WTC11 (cell line): ENCODE measurements around the gene ZBTB20. TPM values are rescaled to one million over a fixed set of nuclear protein-coding genes. Genes with fewer than 3 reads are reported as not detected.

ENCODE experiments used
- ATAC-seq: fragments of 200-7000 bp; cut with Tn5 transposase; 2 replicates; pipeline ENCODE4 v1.10.0; 2021; ENCODE audit warnings: mild to moderate bottlenecking, moderate library complexity
- CTCF ChIA-PET: fragments of 300-600 bp; sonication (Branson Sonifier 250); formaldehyde crosslinking; loops from one replicate; lab custom pipeline; 2021; ENCODE audit warnings: antibody characterized with exemption; lab: Charles Lee
- POLR2A ChIA-PET: fragments of 350-600 bp; sonication (Branson Sonifier 250); formaldehyde crosslinking; loops from one replicate; lab custom pipeline; 2021; ENCODE audit warnings: antibody characterized with exemption; lab: Charles Lee
- DNase-seq: peaks from one replicate; pipeline ENCODE4 v3.0.0; 2021; ENCODE audit warnings: low spot score
- H3K27ac Mint-ChIP-seq: 2 replicates; pipeline ENCODE4 v1.8.0; 2021; ENCODE audit warnings: mixed read lengths
- H3K27me3 Mint-ChIP-seq: 2 replicates; pipeline ENCODE4 v1.8.0; 2021; ENCODE audit warnings: low read depth, mild to moderate bottlenecking, moderate library complexity, mixed read lengths
- H3K36me3 Mint-ChIP-seq: 2 replicates; pipeline ENCODE4 v1.8.0; 2021; ENCODE audit warnings: mixed read lengths
- H3K4me1 Mint-ChIP-seq: 2 replicates; pipeline ENCODE4 v1.8.0; 2022; ENCODE audit warnings: mixed read lengths
- H3K4me3 Mint-ChIP-seq: 2 replicates; pipeline ENCODE4 v1.8.0; 2021; ENCODE audit warnings: mild to moderate bottlenecking, moderate library complexity, mixed read lengths
- H3K9me3 Mint-ChIP-seq: 2 replicates; pipeline ENCODE4 v1.8.0; 2021; ENCODE audit warnings: mixed read lengths
- CBFB ChIP-seq: sonication (generic); formaldehyde crosslinking; IDR thresholded peaks from 2 replicates; pipeline ENCODE4 v1.8.1; 2022; ENCODE audit warnings: mild to moderate bottlenecking, low read depth, missing genetic modification reagents
- FOXJ3 ChIP-seq: sonication (generic); formaldehyde crosslinking; IDR thresholded peaks from 2 replicates; pipeline ENCODE4 v1.9.0; 2021; ENCODE audit warnings: missing genetic modification reagents, mild to moderate bottlenecking, borderline replicate concordance
- NFATC4 ChIP-seq: fragments of 250-450 bp; sonication (Bioruptor Pico); IDR thresholded peaks from 2 replicates; pipeline ENCODE4 v1.9.0; 2021; ENCODE audit warnings: mild to moderate bottlenecking
- NFYB ChIP-seq: sonication (generic); formaldehyde crosslinking; conservative IDR thresholded peaks from 2 replicates; pipeline ENCODE4 v1.8.0; 2022; ENCODE audit warnings: low read depth, missing genetic modification reagents
- RELA ChIP-seq: sonication (generic); formaldehyde crosslinking; IDR thresholded peaks from 2 replicates; pipeline ENCODE4 v1.8.1; 2022; ENCODE audit warnings: missing genetic modification reagents, mild to moderate bottlenecking, borderline replicate concordance
- SMAD3 ChIP-seq: sonication (generic); formaldehyde crosslinking; IDR thresholded peaks from 2 replicates; pipeline ENCODE4 v1.8.0; 2022; ENCODE audit warnings: missing genetic modification reagents, mild to moderate bottlenecking, borderline replicate concordance
- TP53 ChIP-seq: sonication (generic); formaldehyde crosslinking; IDR thresholded peaks from 2 replicates; pipeline ENCODE4 v1.8.1; 2023; ENCODE audit warnings: mild to moderate bottlenecking, missing genetic modification reagents
- ZNF416 ChIP-seq: fragments of 250-450 bp; sonication (Bioruptor Pico); IDR thresholded peaks from 2 replicates; pipeline ENCODE4 v1.9.0; 2021; ENCODE audit warnings: mild to moderate bottlenecking, inconsistent platforms
- total RNA-seq: library from RNA; stranded (reverse); gene quantifications from 3 replicates; pipeline ENCODE4 v1.2.3, GENCODE V29; 2021
- TF ChIP-seq, protein P1 (sequence below): fragments of 250-450 bp; sonication (Bioruptor Pico); IDR thresholded peaks from 2 replicates; pipeline ENCODE4 v1.9.0; 2021; ENCODE audit warnings: mild to moderate bottlenecking
- TF ChIP-seq, protein P2 (sequence below): sonication (generic); formaldehyde crosslinking; IDR thresholded peaks from 2 replicates; pipeline ENCODE4 v1.8.1; 2022; ENCODE audit warnings: low read depth, missing genetic modification reagents, borderline replicate concordance
- TF ChIP-seq, protein P3 (sequence below): sonication (generic); formaldehyde crosslinking; IDR thresholded peaks from 2 replicates; pipeline ENCODE4 v1.8.1; 2022; ENCODE audit warnings: missing genetic modification reagents, borderline replicate concordance
- TF ChIP-seq, protein P4 (sequence below): sonication (generic); formaldehyde crosslinking; IDR thresholded peaks from 2 replicates; pipeline ENCODE4 v1.8.0; 2022; ENCODE audit warnings: mild to moderate bottlenecking, missing genetic modification reagents
- TF ChIP-seq, protein P5 (sequence below): sonication (generic); formaldehyde crosslinking; IDR thresholded peaks from 2 replicates; pipeline ENCODE4 v1.8.0; 2023; ENCODE audit warnings: missing genetic modification reagents, mild to moderate bottlenecking, borderline replicate concordance
- TF ChIP-seq, protein P6 (sequence below): sonication (generic); formaldehyde crosslinking; IDR thresholded peaks from 2 replicates; pipeline ENCODE4 v1.8.1; 2023; ENCODE audit warnings: mild to moderate bottlenecking, missing genetic modification reagents
- TF ChIP-seq, protein P7 (sequence below): sonication (generic); formaldehyde crosslinking; IDR thresholded peaks from 2 replicates; pipeline ENCODE4 v1.8.1; 2023; ENCODE audit warnings: mild to moderate bottlenecking, missing genetic modification reagents
- TF ChIP-seq, protein P8 (sequence below): sonication (generic); formaldehyde crosslinking; IDR thresholded peaks from 2 replicates; pipeline ENCODE4 v1.8.0; 2022; ENCODE audit warnings: missing genetic modification reagents
- TF ChIP-seq, protein P9 (sequence below): sonication (generic); formaldehyde crosslinking; IDR thresholded peaks from 2 replicates; pipeline ENCODE4 v1.8.1; 2022; ENCODE audit warnings: mild to moderate bottlenecking, moderate library complexity, missing genetic modification reagents

Gene ZBTB20
- total RNA-seq, 1 experiment from 2014 or later: 1.5 TPM

DNA sequence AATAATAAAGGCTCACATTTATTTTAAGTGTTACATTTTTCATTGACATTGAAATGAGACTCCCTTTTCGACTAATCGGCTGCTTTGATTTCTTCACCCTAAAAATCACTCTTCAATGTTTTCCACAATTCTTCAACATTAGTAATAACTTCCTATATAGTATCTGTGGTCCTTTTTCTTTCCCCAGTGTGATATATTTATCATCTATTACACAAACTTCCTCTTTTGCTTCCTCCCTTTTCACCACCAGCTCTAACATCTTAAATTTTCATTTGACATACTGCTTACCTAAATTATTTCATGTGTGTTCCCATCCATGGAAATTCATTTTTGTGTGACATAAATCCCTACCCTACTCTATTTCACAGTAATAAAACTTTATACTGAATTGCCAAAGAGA is 608.9 kb downstream of the ZBTB20 start:
- peaks cover 14% of the 10 kb centered on the region for H3K9me3 Mint-ChIP-seq
- ATAC-seq: no peak
- ChIA-PET CTCF (no interaction called here), POLR2A (no interaction called here)
- no peaks in the 10 kb centered on the region for H3K27me3 Mint-ChIP-seq
- H3K36me3 Mint-ChIP-seq: peaks cover 2% of the 10 kb centered on the region
- H3K4me3 Mint-ChIP-seq: no peak overlapping the region
- no peak for DNase-seq
- TF ChIP-seq, protein P1, sequence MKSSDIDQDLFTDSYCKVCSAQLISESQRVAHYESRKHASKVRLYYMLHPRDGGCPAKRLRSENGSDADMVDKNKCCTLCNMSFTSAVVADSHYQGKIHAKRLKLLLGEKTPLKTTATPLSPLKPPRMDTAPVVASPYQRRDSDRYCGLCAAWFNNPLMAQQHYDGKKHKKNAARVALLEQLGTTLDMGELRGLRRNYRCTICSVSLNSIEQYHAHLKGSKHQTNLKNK (CRISPR knock-in tag): no peak
- TF ChIP-seq ZNF416 (CRISPR knock-in tag) (no peak), NFYB (CRISPR knock-in tag) (no peak), SMAD3 (CRISPR knock-in tag) (no peak), TP53 (CRISPR knock-in tag) (no peak)
- peaks cover 29% of the 10 kb centered on the region for H3K4me1 Mint-ChIP-seq
- H3K27ac Mint-ChIP-seq: no peak overlapping the region

DNA sequence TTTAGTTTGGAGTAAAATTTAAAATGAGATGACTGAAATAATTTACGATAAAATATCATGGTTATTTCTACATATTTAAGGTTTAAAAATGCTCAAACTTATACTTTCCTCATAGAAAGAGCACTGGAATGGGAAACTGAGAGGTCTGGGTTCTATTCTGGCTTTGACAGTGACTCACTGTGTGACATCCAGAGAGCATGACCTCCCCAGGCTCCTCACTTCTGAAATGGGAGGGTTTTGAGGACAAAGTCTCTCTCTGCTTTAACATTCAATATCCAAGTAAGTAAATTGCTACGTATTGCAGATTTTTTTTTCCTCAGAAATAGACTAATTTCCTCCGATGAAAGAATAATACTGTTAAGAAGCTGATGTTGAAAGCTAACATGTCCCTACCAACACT is 618.6 kb downstream of the ZBTB20 start:
- DNase-seq (no peak), ATAC-seq (no peak)
- H3K4me3 Mint-ChIP-seq: no peak overlapping the region
- H3K27ac Mint-ChIP-seq: no peak overlapping the region
- H3K4me1 Mint-ChIP-seq: peaks cover 2% of the 10 kb centered on the region; the same call in 1 of the 2 replicates
- CTCF ChIA-PET: interaction anchor here (0.7 to 2.1 kb wide), 2 partner anchors 11 to 110 kb away, joined by 4 to 5 read pairs; no protein-coding TSS in a partner anchor
- POLR2A ChIA-PET: no interaction called here
- peaks cover 19% of the 10 kb centered on the region for H3K9me3 Mint-ChIP-seq
- H3K27me3 Mint-ChIP-seq: no peaks in the 10 kb centered on the region
- H3K36me3 Mint-ChIP-seq: peaks cover 11% of the 10 kb centered on the region
- TF ChIP-seq, protein P2, sequence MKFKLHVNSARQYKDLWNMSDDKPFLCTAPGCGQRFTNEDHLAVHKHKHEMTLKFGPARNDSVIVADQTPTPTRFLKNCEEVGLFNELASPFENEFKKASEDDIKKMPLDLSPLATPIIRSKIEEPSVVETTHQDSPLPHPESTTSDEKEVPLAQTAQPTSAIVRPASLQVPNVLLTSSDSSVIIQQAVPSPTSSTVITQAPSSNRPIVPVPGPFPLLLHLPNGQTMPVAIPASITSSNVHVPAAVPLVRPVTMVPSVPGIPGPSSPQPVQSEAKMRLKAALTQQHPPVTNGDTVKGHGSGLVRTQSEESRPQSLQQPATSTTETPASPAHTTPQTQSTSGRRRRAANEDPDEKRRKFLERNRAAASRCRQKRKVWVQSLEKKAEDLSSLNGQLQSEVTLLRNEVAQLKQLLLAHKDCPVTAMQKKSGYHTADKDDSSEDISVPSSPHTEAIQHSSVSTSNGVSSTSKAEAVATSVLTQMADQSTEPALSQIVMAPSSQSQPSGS (CRISPR knock-in tag): no peak
- TF ChIP-seq, protein P3, sequence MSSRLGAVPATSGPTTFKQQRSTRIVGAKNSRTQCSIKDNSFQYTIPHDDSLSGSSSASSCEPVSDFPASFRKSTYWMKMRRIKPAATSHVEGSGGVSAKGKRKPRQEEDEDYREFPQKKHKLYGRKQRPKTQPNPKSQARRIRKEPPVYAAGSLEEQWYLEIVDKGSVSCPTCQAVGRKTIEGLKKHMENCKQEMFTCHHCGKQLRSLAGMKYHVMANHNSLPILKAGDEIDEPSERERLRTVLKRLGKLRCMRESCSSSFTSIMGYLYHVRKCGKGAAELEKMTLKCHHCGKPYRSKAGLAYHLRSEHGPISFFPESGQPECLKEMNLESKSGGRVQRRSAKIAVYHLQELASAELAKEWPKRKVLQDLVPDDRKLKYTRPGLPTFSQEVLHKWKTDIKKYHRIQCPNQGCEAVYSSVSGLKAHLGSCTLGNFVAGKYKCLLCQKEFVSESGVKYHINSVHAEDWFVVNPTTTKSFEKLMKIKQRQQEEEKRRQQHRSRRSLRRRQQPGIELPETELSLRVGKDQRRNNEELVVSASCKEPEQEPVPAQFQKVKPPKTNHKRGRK: no peak
- TF ChIP-seq, protein P4, sequence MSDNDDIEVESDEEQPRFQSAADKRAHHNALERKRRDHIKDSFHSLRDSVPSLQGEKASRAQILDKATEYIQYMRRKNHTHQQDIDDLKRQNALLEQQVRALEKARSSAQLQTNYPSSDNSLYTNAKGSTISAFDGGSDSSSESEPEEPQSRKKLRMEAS: no peak
- TF ChIP-seq, protein P5, sequence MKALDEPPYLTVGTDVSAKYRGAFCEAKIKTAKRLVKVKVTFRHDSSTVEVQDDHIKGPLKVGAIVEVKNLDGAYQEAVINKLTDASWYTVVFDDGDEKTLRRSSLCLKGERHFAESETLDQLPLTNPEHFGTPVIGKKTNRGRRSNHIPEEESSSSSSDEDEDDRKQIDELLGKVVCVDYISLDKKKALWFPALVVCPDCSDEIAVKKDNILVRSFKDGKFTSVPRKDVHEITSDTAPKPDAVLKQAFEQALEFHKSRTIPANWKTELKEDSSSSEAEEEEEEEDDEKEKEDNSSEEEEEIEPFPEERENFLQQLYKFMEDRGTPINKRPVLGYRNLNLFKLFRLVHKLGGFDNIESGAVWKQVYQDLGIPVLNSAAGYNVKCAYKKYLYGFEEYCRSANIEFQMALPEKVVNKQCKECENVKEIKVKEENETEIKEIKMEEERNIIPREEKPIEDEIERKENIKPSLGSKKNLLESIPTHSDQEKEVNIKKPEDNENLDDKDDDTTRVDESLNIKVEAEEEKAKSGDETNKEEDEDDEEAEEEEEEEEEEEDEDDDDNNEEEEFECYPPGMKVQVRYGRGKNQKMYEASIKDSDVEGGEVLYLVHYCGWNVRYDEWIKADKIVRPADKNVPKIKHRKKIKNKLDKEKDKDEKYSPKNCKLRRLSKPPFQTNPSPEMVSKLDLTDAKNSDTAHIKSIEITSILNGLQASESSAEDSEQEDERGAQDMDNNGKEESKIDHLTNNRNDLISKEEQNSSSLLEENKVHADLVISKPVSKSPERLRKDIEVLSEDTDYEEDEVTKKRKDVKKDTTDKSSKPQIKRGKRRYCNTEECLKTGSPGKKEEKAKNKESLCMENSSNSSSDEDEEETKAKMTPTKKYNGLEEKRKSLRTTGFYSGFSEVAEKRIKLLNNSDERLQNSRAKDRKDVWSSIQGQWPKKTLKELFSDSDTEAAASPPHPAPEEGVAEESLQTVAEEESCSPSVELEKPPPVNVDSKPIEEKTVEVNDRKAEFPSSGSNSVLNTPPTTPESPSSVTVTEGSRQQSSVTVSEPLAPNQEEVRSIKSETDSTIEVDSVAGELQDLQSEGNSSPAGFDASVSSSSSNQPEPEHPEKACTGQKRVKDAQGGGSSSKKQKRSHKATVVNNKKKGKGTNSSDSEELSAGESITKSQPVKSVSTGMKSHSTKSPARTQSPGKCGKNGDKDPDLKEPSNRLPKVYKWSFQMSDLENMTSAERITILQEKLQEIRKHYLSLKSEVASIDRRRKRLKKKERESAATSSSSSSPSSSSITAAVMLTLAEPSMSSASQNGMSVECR (CRISPR knock-in tag): no peak
- no peak for TF ChIP-seq FOXJ3 (CRISPR knock-in tag)
- TF ChIP-seq CBFB (CRISPR knock-in tag): no peak
- TF ChIP-seq NFATC4 (CRISPR knock-in tag): no peak
- TF ChIP-seq TP53 (CRISPR knock-in tag): no peak
- TF ChIP-seq, protein P1 (CRISPR knock-in tag): no peak
- TF ChIP-seq, protein P6, sequence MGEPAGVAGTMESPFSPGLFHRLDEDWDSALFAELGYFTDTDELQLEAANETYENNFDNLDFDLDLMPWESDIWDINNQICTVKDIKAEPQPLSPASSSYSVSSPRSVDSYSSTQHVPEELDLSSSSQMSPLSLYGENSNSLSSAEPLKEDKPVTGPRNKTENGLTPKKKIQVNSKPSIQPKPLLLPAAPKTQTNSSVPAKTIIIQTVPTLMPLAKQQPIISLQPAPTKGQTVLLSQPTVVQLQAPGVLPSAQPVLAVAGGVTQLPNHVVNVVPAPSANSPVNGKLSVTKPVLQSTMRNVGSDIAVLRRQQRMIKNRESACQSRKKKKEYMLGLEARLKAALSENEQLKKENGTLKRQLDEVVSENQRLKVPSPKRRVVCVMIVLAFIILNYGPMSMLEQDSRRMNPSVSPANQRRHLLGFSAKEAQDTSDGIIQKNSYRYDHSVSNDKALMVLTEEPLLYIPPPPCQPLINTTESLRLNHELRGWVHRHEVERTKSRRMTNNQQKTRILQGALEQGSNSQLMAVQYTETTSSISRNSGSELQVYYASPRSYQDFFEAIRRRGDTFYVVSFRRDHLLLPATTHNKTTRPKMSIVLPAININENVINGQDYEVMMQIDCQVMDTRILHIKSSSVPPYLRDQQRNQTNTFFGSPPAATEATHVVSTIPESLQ (CRISPR knock-in tag): no peak
- no peak for TF ChIP-seq RELA
- TF ChIP-seq, protein P7, sequence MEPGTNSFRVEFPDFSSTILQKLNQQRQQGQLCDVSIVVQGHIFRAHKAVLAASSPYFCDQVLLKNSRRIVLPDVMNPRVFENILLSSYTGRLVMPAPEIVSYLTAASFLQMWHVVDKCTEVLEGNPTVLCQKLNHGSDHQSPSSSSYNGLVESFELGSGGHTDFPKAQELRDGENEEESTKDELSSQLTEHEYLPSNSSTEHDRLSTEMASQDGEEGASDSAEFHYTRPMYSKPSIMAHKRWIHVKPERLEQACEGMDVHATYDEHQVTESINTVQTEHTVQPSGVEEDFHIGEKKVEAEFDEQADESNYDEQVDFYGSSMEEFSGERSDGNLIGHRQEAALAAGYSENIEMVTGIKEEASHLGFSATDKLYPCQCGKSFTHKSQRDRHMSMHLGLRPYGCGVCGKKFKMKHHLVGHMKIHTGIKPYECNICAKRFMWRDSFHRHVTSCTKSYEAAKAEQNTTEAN (CRISPR knock-in tag): no peak
- TF ChIP-seq, protein P8, sequence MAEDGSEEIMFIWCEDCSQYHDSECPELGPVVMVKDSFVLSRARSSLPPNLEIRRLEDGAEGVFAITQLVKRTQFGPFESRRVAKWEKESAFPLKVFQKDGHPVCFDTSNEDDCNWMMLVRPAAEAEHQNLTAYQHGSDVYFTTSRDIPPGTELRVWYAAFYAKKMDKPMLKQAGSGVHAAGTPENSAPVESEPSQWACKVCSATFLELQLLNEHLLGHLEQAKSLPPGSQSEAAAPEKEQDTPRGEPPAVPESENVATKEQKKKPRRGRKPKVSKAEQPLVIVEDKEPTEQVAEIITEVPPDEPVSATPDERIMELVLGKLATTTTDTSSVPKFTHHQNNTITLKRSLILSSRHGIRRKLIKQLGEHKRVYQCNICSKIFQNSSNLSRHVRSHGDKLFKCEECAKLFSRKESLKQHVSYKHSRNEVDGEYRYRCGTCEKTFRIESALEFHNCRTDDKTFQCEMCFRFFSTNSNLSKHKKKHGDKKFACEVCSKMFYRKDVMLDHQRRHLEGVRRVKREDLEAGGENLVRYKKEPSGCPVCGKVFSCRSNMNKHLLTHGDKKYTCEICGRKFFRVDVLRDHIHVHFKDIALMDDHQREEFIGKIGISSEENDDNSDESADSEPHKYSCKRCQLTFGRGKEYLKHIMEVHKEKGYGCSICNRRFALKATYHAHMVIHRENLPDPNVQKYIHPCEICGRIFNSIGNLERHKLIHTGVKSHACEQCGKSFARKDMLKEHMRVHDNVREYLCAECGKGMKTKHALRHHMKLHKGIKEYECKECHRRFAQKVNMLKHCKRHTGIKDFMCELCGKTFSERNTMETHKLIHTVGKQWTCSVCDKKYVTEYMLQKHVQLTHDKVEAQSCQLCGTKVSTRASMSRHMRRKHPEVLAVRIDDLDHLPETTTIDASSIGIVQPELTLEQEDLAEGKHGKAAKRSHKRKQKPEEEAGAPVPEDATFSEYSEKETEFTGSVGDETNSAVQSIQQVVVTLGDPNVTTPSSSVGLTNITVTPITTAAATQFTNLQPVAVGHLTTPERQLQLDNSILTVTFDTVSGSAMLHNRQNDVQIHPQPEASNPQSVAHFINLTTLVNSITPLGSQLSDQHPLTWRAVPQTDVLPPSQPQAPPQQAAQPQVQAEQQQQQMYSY (CRISPR knock-in tag): no peak
- TF ChIP-seq, protein P9, sequence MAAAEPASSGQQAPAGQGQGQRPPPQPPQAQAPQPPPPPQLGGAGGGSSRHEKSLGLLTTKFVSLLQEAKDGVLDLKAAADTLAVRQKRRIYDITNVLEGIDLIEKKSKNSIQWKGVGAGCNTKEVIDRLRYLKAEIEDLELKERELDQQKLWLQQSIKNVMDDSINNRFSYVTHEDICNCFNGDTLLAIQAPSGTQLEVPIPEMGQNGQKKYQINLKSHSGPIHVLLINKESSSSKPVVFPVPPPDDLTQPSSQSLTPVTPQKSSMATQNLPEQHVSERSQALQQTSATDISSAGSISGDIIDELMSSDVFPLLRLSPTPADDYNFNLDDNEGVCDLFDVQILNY (CRISPR knock-in tag): no peak
